ENCODE data around the gene SLC1A3.

Gene SLC1A3

DNA sequence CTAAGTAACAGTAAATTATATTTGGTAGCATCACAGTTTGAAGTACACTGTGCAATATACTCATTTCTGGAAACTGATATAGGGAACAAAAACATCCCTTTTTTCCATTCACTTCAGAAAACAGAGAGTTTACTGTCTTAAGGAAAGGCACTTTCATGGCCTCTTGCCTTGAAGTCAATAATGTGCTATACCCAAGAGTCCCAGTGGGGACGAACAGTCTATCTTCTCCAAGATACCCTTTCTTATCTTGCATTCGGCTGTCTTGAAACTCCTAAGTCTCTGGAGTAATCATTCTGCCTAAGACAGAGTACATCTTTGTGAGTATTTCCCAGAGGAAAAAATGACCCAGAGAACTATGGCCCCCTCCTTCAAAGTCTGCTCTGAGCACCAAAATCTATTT is 107.1 kb downstream of the SLC1A3 start:
- TF ChIP-seq, protein P1, sequence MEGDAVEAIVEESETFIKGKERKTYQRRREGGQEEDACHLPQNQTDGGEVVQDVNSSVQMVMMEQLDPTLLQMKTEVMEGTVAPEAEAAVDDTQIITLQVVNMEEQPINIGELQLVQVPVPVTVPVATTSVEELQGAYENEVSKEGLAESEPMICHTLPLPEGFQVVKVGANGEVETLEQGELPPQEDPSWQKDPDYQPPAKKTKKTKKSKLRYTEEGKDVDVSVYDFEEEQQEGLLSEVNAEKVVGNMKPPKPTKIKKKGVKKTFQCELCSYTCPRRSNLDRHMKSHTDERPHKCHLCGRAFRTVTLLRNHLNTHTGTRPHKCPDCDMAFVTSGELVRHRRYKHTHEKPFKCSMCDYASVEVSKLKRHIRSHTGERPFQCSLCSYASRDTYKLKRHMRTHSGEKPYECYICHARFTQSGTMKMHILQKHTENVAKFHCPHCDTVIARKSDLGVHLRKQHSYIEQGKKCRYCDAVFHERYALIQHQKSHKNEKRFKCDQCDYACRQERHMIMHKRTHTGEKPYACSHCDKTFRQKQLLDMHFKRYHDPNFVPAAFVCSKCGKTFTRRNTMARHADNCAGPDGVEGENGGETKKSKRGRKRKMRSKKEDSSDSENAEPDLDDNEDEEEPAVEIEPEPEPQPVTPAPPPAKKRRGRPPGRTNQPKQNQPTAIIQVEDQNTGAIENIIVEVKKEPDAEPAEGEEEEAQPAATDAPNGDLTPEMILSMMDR (IDR thresholded peaks at IDR 0.05), result no peak
- no peak overlapping the region for H3K27ac ChIP-seq
- H3K4me3 ChIP-seq (ENCODE audit: low read depth in 1 of 2, low read length in 1 of 2), result no peak overlapping the region

DNA sequence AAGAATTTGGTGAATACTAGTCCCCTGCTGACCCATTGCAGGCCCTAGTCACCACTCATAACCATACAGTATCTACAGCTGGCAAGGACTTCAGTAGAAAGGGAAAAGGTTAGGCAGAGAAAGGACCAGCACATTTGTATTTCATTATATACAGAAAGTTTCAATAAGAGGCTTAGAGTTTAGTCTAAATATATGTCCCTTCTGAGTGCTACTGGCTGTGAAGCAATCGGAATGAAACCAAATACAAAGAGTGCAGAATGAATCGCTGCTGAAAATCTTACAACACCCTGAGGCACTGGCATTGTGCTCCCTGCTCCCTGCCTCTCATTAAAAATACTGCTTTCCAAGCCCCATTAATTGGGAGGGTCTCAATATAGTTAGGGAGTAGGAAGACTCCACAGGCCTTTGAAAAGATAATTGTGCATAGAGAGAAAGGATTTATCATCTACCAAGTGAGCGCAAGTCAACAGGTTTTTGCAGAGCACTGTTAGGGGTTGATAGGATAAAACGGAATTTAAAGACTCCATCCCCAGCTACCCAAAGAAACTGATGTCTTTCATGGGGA is 110.8 kb downstream of the SLC1A3 start:
- H3K36me3 ChIP-seq, result peaks cover 7% of the 10 kb centered on the region
- H3K4me3 ChIP-seq (ENCODE audit: low read depth in 1 of 2, low read length in 1 of 2), result no peak overlapping the region
- H3K9me3 ChIP-seq, result no peaks in the 10 kb centered on the region
- H3K4me1 ChIP-seq (ENCODE audit: control insufficient read depth in 1 of 2, insufficient read depth in 1 of 2, low read depth in 1 of 2, low read length in 1 of 2), result peaks cover 12 to 16% of the 10 kb centered on the region in 2 experiments
- TF ChIP-seq, protein P1 (IDR thresholded peaks at IDR 0.05), result no peak
- no peak overlapping the region for H3K27ac ChIP-seq
- no peaks in the 10 kb centered on the region for H3K27me3 ChIP-seq

More for the DNA sequence above, 107.1 kb downstream of the SLC1A3 start:
- Histone ChIP-seq H3K36me3 (peaks cover 7% of the 10 kb centered on the region), H3K27me3 (no peaks in the 10 kb centered on the region), H3K9me3 (no peaks in the 10 kb centered on the region), H3K4me1 (ENCODE audit: control insufficient read depth in 1 of 2, insufficient read depth in 1 of 2, low read depth in 1 of 2, low read length in 1 of 2) (peaks cover 22 to 24% of the 10 kb centered on the region in 2 experiments)

DNA sequence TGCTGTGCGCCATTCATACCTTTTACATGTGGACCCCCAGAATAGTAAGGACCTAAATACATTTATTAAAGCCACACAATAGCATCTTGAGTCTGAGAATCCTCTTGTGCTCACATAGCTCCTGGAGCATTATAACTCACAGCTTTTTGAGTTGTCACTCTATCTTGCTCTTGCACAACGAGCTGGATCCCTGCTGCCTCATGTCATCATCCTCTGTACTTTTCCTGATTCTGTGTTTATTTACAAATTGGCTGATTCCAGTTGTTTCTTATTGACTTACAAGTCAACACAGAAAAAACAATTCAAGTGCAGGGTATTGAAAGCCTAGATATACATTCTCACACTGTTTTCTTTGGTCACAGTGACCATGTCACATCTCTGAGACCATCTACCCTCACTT is 112.9 kb downstream of the SLC1A3 start:
- peaks cover 14 to 16% of the 10 kb centered on the region in 2 experiments for H3K4me1 ChIP-seq (ENCODE audit: control insufficient read depth in 1 of 2, insufficient read depth in 1 of 2, low read depth in 1 of 2, low read length in 1 of 2)
- peaks cover 7% of the 10 kb centered on the region for H3K36me3 ChIP-seq
- H3K9me3 ChIP-seq, result no peaks in the 10 kb centered on the region
- H3K27me3 ChIP-seq, result no peaks in the 10 kb centered on the region
- no peak overlapping the region for H3K4me3 ChIP-seq (ENCODE audit: low read depth in 1 of 2, low read length in 1 of 2)
- TF ChIP-seq, protein P1 (IDR thresholded peaks at IDR 0.05), result no peak
- no peak overlapping the region for H3K27ac ChIP-seq

DNA sequence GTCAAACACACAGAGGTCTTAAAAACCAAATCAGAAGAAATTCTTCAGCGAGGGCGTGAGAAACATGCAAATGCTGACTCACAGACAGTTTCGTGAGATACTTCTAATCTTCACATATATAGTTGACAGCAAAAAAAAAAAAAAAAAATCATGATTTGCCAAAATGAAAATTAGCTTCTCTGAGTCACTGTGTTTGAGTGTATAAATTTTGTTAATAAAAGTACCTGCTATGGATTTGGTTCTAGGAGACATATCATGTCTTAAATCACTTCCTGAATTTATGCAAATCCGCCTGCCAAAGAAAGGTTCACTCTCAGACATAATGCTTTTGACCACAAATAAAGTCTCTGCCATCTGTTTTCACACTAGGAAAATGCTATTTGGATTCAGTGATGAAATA is 114.3 kb downstream of the SLC1A3 start:
- peaks cover 25 to 29% of the 10 kb centered on the region in 2 experiments for H3K4me1 ChIP-seq (ENCODE audit: control insufficient read depth in 1 of 2, insufficient read depth in 1 of 2, low read depth in 1 of 2, low read length in 1 of 2)
- no peak overlapping the region for H3K27ac ChIP-seq
- no peaks in the 10 kb centered on the region for H3K9me3 ChIP-seq
- H3K4me3 ChIP-seq (ENCODE audit: low read depth in 1 of 2, low read length in 1 of 2), result no peak overlapping the region
- TF ChIP-seq, protein P1 (IDR thresholded peaks at IDR 0.05), result no peak
- H3K27me3 ChIP-seq, result no peaks in the 10 kb centered on the region
- H3K36me3 ChIP-seq, result peaks cover 7% of the 10 kb centered on the region

DNA sequence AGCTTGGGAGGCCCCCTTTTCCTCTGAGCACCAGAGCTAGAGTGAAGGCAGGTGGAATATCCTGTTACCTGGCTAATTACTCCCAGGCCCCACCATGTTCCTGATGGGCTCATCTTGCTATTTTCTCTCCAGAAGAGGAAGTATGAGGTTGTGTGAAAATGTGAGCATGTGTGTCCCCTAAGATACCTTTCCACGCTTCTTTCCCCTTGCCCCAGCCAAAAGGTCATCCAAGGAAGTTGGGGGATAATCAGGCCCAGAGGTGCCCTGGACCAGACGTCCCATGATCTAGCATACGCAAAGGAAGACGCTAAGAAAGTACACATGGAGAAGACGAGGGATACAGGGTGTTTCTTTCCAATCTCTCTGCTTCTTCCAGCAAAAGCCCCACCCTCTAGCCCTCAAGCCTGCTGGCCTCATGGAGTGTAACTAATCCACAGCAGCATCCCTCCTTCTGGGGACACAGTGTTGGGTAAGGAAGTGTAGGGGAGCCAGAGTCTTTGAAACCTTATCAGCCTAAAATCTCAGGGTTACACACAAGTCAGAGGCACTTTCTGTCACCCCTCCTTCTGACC is 115.3 kb downstream of the SLC1A3 start:
- H3K27me3 ChIP-seq, result no peaks in the 10 kb centered on the region
- TF ChIP-seq, protein P1 (IDR thresholded peaks at IDR 0.05), result no peak
- H3K4me3 ChIP-seq (ENCODE audit: low read depth in 1 of 2, low read length in 1 of 2), result no peak overlapping the region
- peaks cover 25 to 29% of the 10 kb centered on the region in 2 experiments for H3K4me1 ChIP-seq (ENCODE audit: control insufficient read depth in 1 of 2, insufficient read depth in 1 of 2, low read depth in 1 of 2, low read length in 1 of 2)
- no peak overlapping the region for H3K27ac ChIP-seq
- H3K9me3 ChIP-seq, result no peaks in the 10 kb centered on the region
- peaks cover under 1% of the 10 kb centered on the region for H3K36me3 ChIP-seq

Data from neutrophil (primary cell).